MM.1S (cell line): ENCODE results near the gene PCK1.

ENCODE experiments used
- EZH2 ChIP-seq: fragments of 300-600 bp; sonication (generic); optimal IDR thresholded peaks from 2 replicates; pipeline ENCODE3; 2017; ENCODE audit warnings: low read depth, mild to moderate bottlenecking, antibody characterized with exemption, low read length, mixed read lengths
- EZH2phosphoT487 ChIP-seq: fragments of 300-600 bp; sonication (generic); IDR thresholded peaks from 2 replicates; pipeline ENCODE4 v1.6.1; 2018; ENCODE audit warnings: antibody characterized with exemption, low read length
- TF ChIP-seq, protein P1 (sequence below): fragments of 300-600 bp; sonication (generic); IDR thresholded peaks from 2 replicates; pipeline ENCODE4 v1.5.1; 2016; ENCODE audit warnings: antibody characterized with exemption, low read length, mixed read lengths

DNA sequence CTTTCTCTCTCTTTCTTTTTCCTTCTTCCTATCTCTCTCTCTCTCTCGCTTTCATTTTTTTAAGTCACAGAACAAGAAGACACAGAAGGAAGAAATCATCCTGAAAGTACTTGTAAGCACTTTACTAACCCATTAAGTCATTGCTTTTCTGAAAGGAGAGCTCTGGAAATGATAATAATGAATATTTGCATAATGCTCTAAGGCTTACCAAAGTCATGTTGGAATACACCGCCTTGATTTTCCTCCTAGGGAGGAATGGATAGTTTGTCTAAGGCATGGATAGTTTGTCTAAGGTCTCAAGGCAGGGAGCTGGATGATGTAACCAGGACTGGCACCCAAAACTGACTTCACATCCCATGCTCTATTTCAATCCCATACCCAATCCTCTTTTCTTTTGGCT lies 23.1 kb upstream of the PCK1 start:
- TF ChIP-seq, protein P1, sequence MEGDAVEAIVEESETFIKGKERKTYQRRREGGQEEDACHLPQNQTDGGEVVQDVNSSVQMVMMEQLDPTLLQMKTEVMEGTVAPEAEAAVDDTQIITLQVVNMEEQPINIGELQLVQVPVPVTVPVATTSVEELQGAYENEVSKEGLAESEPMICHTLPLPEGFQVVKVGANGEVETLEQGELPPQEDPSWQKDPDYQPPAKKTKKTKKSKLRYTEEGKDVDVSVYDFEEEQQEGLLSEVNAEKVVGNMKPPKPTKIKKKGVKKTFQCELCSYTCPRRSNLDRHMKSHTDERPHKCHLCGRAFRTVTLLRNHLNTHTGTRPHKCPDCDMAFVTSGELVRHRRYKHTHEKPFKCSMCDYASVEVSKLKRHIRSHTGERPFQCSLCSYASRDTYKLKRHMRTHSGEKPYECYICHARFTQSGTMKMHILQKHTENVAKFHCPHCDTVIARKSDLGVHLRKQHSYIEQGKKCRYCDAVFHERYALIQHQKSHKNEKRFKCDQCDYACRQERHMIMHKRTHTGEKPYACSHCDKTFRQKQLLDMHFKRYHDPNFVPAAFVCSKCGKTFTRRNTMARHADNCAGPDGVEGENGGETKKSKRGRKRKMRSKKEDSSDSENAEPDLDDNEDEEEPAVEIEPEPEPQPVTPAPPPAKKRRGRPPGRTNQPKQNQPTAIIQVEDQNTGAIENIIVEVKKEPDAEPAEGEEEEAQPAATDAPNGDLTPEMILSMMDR = no peak
- TF ChIP-seq EZH2phosphoT487 (no peak), EZH2 (no peak)
